ENCODE results near the gene KRTAP6-2. TPM values are rescaled to one million over a fixed set of nuclear protein-coding genes. Genes with fewer than 3 reads are reported as not detected.

The KRTAP6-2 gene
- total RNA-seq, 4 donors from 2014 or later: not detected

DNA sequence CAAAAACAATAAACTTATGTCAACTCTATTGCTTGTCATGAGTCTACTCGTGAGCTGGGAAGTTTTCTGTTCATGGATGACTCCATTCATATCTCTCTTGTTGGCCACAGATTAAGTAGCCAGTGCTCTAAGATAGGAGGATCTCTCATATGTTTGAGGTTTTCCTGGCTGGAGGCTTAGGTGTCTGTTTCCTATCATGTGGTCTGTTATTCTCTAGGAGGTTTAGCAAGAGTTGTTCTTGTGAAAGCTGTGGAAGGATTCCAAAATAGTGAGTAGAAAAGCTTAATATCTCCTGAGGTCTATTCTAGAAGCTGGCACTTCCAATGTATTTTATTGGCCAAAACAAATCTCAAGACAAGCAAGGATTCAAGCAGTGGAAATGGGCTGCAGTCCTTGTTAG is 30.5 kb upstream of the KRTAP6-2 start:
- intact Hi-C loops (cut with DNase I): no loop called here
- no peak for TF ChIP-seq EP300 (IDR thresholded peaks at IDR 0.05)
- TF ChIP-seq, protein P1, sequence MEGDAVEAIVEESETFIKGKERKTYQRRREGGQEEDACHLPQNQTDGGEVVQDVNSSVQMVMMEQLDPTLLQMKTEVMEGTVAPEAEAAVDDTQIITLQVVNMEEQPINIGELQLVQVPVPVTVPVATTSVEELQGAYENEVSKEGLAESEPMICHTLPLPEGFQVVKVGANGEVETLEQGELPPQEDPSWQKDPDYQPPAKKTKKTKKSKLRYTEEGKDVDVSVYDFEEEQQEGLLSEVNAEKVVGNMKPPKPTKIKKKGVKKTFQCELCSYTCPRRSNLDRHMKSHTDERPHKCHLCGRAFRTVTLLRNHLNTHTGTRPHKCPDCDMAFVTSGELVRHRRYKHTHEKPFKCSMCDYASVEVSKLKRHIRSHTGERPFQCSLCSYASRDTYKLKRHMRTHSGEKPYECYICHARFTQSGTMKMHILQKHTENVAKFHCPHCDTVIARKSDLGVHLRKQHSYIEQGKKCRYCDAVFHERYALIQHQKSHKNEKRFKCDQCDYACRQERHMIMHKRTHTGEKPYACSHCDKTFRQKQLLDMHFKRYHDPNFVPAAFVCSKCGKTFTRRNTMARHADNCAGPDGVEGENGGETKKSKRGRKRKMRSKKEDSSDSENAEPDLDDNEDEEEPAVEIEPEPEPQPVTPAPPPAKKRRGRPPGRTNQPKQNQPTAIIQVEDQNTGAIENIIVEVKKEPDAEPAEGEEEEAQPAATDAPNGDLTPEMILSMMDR (IDR thresholded peaks at IDR 0.05): no peak
- no peak for TF ChIP-seq POLR2A (IDR thresholded peaks at IDR 0.05; ENCODE audit: low read depth)
- TF ChIP-seq POLR2AphosphoS5 (IDR thresholded peaks at IDR 0.05): no peak
- no peaks in the 10 kb centered on the region for H3K4me1 ChIP-seq
- 34% methylated on average over 1 of the region's 1 CpG for WGBS
- no peaks in the 10 kb centered on the region for H3K27me3 ChIP-seq
- no peak overlapping the region for H3K4me3 ChIP-seq
- no peak overlapping the region for H3K27ac ChIP-seq (replicated peaks in 1 of 4)
- H3K36me3 ChIP-seq: no peaks in the 10 kb centered on the region
- no peaks in the 10 kb centered on the region for H3K9me3 ChIP-seq
- DNase-seq (ENCODE audit: extremely low spot score): no peak

GRCh38 chr21:30628109-30628508 is 29.4 kb upstream of the KRTAP6-2 start:
- 83% methylated on average over 4 of the region's 4 CpGs for WGBS
- intact Hi-C loops (cut with DNase I): no loop called here
- TF ChIP-seq POLR2A (IDR thresholded peaks at IDR 0.05; ENCODE audit: low read depth) (no peak), POLR2AphosphoS5 (IDR thresholded peaks at IDR 0.05) (no peak), EP300 (IDR thresholded peaks at IDR 0.05) (no peak)
- TF ChIP-seq, protein P1 (IDR thresholded peaks at IDR 0.05): no peak

DNA sequence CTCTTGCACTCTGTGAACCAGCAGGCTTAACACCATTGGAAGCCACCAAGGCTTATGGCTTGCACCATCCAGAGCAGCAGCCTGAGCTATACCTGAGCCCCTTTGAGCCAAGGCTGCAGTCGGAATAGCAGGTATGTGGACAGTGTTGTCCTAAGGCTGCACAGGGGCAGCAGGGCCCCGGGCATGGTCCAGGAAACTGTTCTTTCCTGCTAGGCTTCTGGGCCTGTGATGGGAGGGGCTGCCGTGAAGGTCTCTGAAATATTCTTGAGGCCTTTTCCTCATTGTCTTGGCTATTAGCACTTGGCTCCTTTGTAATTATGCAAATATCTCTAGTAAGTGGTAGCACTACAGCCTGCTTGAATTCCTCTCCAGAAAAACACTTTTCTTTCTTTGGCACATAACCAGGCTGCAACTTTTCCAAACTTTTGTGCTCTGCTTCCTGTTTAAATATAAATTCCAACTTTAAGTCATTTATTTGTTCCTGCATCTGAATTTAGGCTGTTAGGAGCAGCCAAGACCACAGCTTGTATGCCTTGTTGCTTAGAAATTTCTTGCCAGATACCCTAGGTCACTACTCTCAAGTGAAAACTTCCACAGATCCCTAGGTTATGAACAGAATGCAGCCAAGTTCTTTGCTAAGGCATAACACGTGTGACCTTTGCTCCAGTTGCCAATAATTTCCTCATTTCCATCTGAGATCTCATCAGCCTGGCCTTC is 26.9 kb upstream of the KRTAP6-2 start:
- no peak for DNase-seq (ENCODE audit: extremely low spot score)
- Histone ChIP-seq H3K4me1 (no peaks in the 10 kb centered on the region), H3K27me3 (no peaks in the 10 kb centered on the region), H3K27ac (replicated peaks in 1 of 4) (no peak overlapping the region), H3K4me3 (no peak overlapping the region), H3K36me3 (no peaks in the 10 kb centered on the region), H3K9me3 (no peaks in the 10 kb centered on the region)
- TF ChIP-seq, protein P1 (IDR thresholded peaks at IDR 0.05): no peak
- no peak for TF ChIP-seq EP300 (IDR thresholded peaks at IDR 0.05)
- TF ChIP-seq POLR2A (IDR thresholded peaks at IDR 0.05; ENCODE audit: low read depth): no peak
- TF ChIP-seq POLR2AphosphoS5 (IDR thresholded peaks at IDR 0.05): no peak
- intact Hi-C loops (cut with DNase I): no loop called here
- 67% methylated on average over 4 of the region's 4 CpGs for WGBS

More at GRCh38 chr21:30628109-30628508, 29.4 kb upstream of the KRTAP6-2 start:
- no peaks in the 10 kb centered on the region for H3K27me3 ChIP-seq
- no peaks in the 10 kb centered on the region for H3K36me3 ChIP-seq
- H3K27ac ChIP-seq (replicated peaks in 1 of 4): no peak overlapping the region
- no peak for DNase-seq (ENCODE audit: extremely low spot score)
- no peaks in the 10 kb centered on the region for H3K4me1 ChIP-seq
- H3K4me3 ChIP-seq: no peak overlapping the region
- H3K9me3 ChIP-seq: no peaks in the 10 kb centered on the region

DNA sequence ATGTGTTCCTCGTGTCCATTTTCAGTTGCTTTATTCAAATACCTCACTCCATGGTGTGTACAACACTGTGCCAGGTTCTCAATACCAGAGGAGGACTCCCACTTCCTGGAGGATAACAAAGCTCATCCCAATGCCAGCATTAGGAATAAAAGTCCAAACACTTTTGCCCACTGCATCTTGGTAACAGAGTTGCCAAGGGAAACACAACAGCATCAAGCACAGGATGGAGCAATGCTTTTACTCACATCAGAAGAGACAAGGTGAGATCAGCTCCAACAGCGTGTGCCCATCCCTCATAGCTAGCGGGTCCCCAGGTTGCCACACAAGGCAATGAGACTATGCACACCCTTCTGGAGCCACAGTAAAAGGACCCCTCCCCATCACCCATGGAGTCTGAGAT is 24.7 kb upstream of the KRTAP6-2 start:
- Histone ChIP-seq H3K27ac (replicated peaks in 1 of 4) (no peak overlapping the region), H3K4me3 (no peak overlapping the region), H3K36me3 (no peaks in the 10 kb centered on the region), H3K9me3 (no peaks in the 10 kb centered on the region), H3K4me1 (no peaks in the 10 kb centered on the region), H3K27me3 (no peaks in the 10 kb centered on the region)
- intact Hi-C loops (cut with DNase I): no loop called here
- TF ChIP-seq POLR2A (IDR thresholded peaks at IDR 0.05; ENCODE audit: low read depth) (no peak), EP300 (IDR thresholded peaks at IDR 0.05) (no peak), POLR2AphosphoS5 (IDR thresholded peaks at IDR 0.05) (no peak)
- TF ChIP-seq, protein P1 (IDR thresholded peaks at IDR 0.05): no peak
- DNase-seq (ENCODE audit: extremely low spot score): no peak
- WGBS: 93% methylated on average over 3 of the region's 3 CpGs

DNA sequence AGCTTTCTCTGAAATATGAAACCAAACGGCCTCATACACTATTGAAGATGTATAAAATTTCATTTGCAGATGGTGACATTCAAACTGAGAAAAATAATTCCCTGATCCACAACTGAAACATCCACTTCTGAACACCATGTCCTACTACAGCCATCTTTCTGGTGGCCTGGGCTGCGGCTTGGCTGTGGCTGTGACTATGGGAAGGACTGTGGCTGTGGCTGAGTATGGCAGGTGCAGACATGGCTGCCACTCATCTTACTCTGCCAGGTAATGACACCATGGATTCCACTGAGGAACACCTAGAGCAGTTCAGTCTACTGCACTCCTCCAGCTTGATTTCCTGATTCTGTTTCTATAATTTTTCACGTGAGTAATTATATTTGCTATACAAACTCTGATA is 21.8 kb upstream of the KRTAP6-2 start, which contains the start of gene KRTAP20-4:
Gene KRTAP20-4, plus strand, starts transcription at position 106 of the 400 bp plus-strand sequence.
- Histone ChIP-seq H3K27me3 (no peaks in the 10 kb centered on the region), H3K27ac (replicated peaks in 1 of 4) (no peak within 1 kb of the TSS), H3K4me3 (no peak within 1 kb of the TSS), H3K36me3 (no peaks in the 10 kb centered on the region), H3K4me1 (no peaks in the 10 kb centered on the region), H3K9me3 (no peaks in the 10 kb centered on the region)
- intact Hi-C loops (cut with DNase I): no loop called here
- no peak for TF ChIP-seq POLR2A (IDR thresholded peaks at IDR 0.05; ENCODE audit: low read depth)
- TF ChIP-seq EP300 (IDR thresholded peaks at IDR 0.05): no peak
- TF ChIP-seq, protein P1 (IDR thresholded peaks at IDR 0.05): no peak
- TF ChIP-seq POLR2AphosphoS5 (IDR thresholded peaks at IDR 0.05): no peak
- WGBS: 88% methylated on average over 3 of the region's 3 CpGs
- DNase-seq (ENCODE audit: extremely low spot score): no peak

Data from esophagus muscularis mucosa (tissue), 4 donors.